ENCODE data around the gene GOLGA2. TPM values are rescaled to one million over a fixed set of nuclear protein-coding genes. Genes with fewer than 3 reads are reported as not detected.

Gene GOLGA2
- total and polyA plus RNA-seq, 2 of the 13 experiments (the other 11 are each of a cell fraction or from before 2014, with no cell fraction given), result 45.3 to 45.8 TPM

DNA sequence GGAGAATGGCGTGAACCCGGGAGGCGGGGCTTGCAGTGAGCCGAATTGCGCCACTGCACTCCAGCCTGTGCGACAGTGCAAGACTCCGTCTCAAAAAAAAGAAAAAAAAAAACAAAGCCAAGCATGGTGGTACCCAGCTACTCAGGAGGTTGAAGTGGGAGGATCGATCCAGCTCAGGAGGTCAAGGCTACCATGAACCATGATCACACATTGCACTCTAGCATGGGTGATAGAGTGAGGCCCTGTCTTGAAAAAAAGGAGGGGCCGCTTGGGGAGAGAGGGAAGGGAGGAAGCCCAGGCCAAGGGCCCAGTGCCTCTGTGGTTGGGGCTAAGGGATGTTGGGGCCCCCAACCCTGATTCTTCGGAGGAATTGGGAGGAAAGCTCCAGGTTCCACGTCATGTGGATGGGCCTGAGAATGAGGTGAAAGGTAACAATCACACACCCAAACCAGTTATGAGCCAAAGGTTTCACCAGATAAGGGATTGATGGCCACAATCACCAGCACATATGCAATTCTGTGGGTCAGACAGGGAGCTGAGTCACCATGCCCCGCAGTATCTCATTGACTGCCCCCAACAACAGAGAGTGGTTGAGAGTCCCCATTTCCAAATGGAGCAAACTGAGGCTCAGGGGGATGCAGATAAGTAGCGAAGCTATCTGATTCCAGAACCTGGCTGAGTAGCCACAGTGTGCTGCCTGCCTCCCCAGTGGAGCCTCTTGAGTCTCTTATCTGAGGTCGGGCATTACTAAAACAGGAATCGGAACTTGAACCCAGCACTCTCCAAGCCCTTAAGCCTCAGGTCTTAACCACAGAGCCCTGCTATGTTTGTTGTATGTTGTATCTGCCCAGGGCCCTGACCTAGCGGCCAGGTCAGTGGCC lies 20.8 kb upstream of the GOLGA2 start (continued):
- TF ChIP-seq, protein P1, sequence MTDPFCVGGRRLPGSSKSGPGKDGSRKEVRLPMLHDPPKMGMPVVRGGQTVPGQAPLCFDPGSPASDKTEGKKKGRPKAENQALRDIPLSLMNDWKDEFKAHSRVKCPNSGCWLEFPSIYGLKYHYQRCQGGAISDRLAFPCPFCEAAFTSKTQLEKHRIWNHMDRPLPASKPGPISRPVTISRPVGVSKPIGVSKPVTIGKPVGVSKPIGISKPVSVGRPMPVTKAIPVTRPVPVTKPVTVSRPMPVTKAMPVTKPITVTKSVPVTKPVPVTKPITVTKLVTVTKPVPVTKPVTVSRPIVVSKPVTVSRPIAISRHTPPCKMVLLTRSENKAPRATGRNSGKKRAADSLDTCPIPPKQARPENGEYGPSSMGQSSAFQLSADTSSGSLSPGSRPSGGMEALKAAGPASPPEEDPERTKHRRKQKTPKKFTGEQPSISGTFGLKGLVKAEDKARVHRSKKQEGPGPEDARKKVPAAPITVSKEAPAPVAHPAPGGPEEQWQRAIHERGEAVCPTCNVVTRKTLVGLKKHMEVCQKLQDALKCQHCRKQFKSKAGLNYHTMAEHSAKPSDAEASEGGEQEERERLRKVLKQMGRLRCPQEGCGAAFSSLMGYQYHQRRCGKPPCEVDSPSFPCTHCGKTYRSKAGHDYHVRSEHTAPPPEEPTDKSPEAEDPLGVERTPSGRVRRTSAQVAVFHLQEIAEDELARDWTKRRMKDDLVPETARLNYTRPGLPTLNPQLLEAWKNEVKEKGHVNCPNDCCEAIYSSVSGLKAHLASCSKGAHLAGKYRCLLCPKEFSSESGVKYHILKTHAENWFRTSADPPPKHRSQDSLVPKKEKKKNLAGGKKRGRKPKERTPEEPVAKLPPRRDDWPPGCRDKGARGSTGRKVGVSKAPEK (CRISPR knock-in tag; IDR thresholded peaks at IDR 0.05; ENCODE audit: borderline replicate concordance), result no peak
- TF ChIP-seq, protein P2, sequence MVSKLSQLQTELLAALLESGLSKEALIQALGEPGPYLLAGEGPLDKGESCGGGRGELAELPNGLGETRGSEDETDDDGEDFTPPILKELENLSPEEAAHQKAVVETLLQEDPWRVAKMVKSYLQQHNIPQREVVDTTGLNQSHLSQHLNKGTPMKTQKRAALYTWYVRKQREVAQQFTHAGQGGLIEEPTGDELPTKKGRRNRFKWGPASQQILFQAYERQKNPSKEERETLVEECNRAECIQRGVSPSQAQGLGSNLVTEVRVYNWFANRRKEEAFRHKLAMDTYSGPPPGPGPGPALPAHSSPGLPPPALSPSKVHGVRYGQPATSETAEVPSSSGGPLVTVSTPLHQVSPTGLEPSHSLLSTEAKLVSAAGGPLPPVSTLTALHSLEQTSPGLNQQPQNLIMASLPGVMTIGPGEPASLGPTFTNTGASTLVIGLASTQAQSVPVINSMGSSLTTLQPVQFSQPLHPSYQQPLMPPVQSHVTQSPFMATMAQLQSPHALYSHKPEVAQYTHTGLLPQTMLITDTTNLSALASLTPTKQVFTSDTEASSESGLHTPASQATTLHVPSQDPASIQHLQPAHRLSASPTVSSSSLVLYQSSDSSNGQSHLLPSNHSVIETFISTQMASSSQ (IDR thresholded peaks at IDR 0.05; ENCODE audit: low read depth), result no peak
- TF ChIP-seq, protein P2 (CRISPR knock-in tag; IDR thresholded peaks at IDR 0.05; ENCODE audit: borderline replicate concordance), result no peak
- TF ChIP-seq KLF6 (CRISPR knock-in tag; IDR thresholded peaks at IDR 0.05) (peak; percentile 27; the same call in 1 of the 2 replicates), ZZZ3 (CRISPR knock-in tag; IDR thresholded peaks at IDR 0.05; ENCODE audit: borderline replicate concordance) (no peak), ZNF737 (CRISPR knock-in tag; IDR thresholded peaks at IDR 0.05; ENCODE audit: borderline replicate concordance) (no peak), KDM5A (IDR thresholded peaks at IDR 0.05; ENCODE audit: borderline replicate concordance, low read length) (no peak), FOSL2 (CRISPR knock-in tag; IDR thresholded peaks at IDR 0.05) (peak; percentile 7; the same call in 1 of the 2 replicates), HNRNPH1 (optimal IDR thresholded peaks at IDR 0.05; ENCODE audit: low read depth, low read length) (no peak), ZNF496 (CRISPR knock-in tag; IDR thresholded peaks at IDR 0.05; ENCODE audit: insufficient replicate concordance) (no peak), ZNF510 (CRISPR knock-in tag; IDR thresholded peaks at IDR 0.05; ENCODE audit: low read depth) (no peak), ZSCAN12 (CRISPR knock-in tag; IDR thresholded peaks at IDR 0.05) (no peak)
- TF ChIP-seq, protein P3, sequence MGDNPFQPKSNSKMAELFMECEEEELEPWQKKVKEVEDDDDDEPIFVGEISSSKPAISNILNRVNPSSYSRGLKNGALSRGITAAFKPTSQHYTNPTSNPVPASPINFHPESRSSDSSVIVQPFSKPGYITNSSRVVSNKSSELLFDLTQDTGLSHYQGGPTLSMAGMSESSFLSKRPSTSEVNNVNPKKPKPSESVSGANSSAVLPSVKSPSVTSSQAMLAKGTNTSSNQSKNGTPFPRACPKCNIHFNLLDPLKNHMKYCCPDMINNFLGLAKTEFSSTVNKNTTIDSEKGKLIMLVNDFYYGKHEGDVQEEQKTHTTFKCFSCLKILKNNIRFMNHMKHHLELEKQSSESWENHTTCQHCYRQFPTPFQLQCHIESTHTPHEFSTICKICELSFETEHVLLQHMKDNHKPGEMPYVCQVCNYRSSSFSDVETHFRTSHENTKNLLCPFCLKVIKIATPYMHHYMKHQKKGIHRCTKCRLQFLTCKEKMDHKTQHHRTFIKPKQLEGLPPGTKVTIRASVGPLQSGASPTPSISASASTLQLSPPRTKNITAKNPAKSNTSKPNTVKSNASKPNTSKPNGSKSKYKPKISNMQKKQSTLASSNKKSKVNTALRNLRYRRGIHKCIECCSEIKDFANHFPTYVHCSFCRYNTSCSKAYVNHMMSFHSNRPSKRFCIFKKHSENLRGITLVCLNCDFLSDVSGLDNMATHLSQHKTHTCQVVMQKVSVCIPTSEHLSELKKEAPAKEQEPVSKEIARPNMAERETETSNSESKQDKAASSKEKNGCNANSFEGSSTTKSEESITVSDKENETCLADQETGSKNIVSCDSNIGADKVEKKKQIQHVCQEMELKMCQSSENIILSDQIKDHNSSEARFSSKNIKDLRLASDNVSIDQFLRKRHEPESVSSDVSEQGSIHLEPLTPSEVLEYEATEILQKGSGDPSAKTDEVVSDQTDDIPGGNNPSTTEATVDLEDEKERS (CRISPR knock-in tag; IDR thresholded peaks at IDR 0.05), result no peak
- TF ChIP-seq, protein P4, sequence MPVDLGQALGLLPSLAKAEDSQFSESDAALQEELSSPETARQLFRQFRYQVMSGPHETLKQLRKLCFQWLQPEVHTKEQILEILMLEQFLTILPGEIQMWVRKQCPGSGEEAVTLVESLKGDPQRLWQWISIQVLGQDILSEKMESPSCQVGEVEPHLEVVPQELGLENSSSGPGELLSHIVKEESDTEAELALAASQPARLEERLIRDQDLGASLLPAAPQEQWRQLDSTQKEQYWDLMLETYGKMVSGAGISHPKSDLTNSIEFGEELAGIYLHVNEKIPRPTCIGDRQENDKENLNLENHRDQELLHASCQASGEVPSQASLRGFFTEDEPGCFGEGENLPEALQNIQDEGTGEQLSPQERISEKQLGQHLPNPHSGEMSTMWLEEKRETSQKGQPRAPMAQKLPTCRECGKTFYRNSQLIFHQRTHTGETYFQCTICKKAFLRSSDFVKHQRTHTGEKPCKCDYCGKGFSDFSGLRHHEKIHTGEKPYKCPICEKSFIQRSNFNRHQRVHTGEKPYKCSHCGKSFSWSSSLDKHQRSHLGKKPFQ (CRISPR knock-in tag; IDR thresholded peaks at IDR 0.05; ENCODE audit: insufficient replicate concordance), result no peak
- TF ChIP-seq, protein P5, sequence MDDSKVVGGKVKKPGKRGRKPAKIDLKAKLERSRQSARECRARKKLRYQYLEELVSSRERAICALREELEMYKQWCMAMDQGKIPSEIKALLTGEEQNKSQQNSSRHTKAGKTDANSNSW (CRISPR knock-in tag; IDR thresholded peaks at IDR 0.05; ENCODE audit: borderline replicate concordance), result no peak

Measured in HepG2 (cell line).